Sigmoid colon (tissue), 4 donors: ENCODE measurements around the gene GPC3.

ENCODE experiments used
- CTCF ChIP-seq, 4 experiments: fragments of 450-650 bp in 3 of 4; fragments of 200-600 bp in 1 of 4; IDR thresholded peaks; one replicate each; pipeline ENCODE4 v1.5.1; 2016 to 2019; ENCODE audit warnings: antibody characterized with exemption in 4 of 4, mild to moderate bottlenecking in 3 of 4, moderate library complexity in 2 of 4
- EP300 ChIP-seq, 4 donors: sonication (generic); formaldehyde crosslinking; IDR thresholded peaks; one replicate each; pipeline ENCODE4 v1.6.1; 2017; ENCODE audit warnings: antibody characterized with exemption in 4 of 4
- POLR2A ChIP-seq, 2 donors: fragments of 450-650 bp; IDR thresholded peaks; one replicate each; pipeline ENCODE4 v1.6.1; 2016; ENCODE audit warnings: antibody characterized with exemption in 2 of 2, mild to moderate bottlenecking in 2 of 2, moderate library complexity in 2 of 2

GRCh38 chrX:133876646-133877045, 108.7 kb downstream of the GPC3 start:
- TF ChIP-seq POLR2A (IDR thresholded peaks at IDR 0.05): no peak
- TF ChIP-seq EP300 (IDR thresholded peaks at IDR 0.05): no peak
- TF ChIP-seq CTCF (IDR thresholded peaks at IDR 0.05): no peak
